Parathyroid adenoma (tissue), 2 donors: Measurements from ENCODE around the gene MPHOSPH9.

ENCODE experiments used
- H2AFZ ChIP-seq: fragments of 300-600 bp; sonication (generic); one replicate; pipeline ENCODE4 v1.7.0; 2017; ENCODE audit warnings: antibody characterized with exemption, mild to moderate bottlenecking
- H3K27ac ChIP-seq: fragments of 300-600 bp; sonication (generic); one replicate; pipeline ENCODE4 v1.7.0; 2017
- H3K27me3 ChIP-seq: fragments of 300-600 bp; sonication (generic); one replicate; pipeline ENCODE4 v1.7.0; 2017; ENCODE audit warnings: low read length; ENCODE audit not compliant: control insufficient read depth, insufficient read depth
- H3K36me3 ChIP-seq: fragments of 300-600 bp; sonication (generic); one replicate; pipeline ENCODE4 v1.7.0; 2017; ENCODE audit warnings: low read length; ENCODE audit not compliant: control insufficient read depth, insufficient read depth
- H3K4me1 ChIP-seq: fragments of 300-600 bp; sonication (generic); one replicate; pipeline ENCODE4 v1.7.0; 2017; ENCODE audit warnings: control low read depth
- H3K4me2 ChIP-seq: fragments of 300-600 bp; sonication (generic); one replicate; pipeline ENCODE4 v1.7.0; 2017; ENCODE audit warnings: low read length
- H3K4me3 ChIP-seq: fragments of 300-600 bp; sonication (generic); one replicate; pipeline ENCODE4 v1.7.0; 2017; ENCODE audit warnings: low read depth, low read length
- H3K79me2 ChIP-seq: fragments of 300-600 bp; sonication (generic); one replicate; pipeline ENCODE4 v1.7.0; 2017; ENCODE audit warnings: control low read depth
- H3K9ac ChIP-seq: fragments of 300-600 bp; sonication (generic); one replicate; pipeline ENCODE4 v1.7.0; 2017; ENCODE audit warnings: mild to moderate bottlenecking
- H3K9me3 ChIP-seq: fragments of 300-600 bp; sonication (generic); one replicate; pipeline ENCODE4 v1.7.0; 2017; ENCODE audit warnings: low read length; ENCODE audit not compliant: control insufficient read depth
- CTCF ChIP-seq: fragments of 300-600 bp; sonication (generic); IDR thresholded peaks from one replicate; pipeline ENCODE4 v1.7.0; 2017; ENCODE audit warnings: antibody characterized with exemption, mild to moderate bottlenecking
- donor health status: primary hyperparathyroidism.

MPHOSPH9 gene

GRCh38 chr12:123139926-123140675 is 92.8 kb downstream of the MPHOSPH9 start:
- Histone ChIP-seq H3K79me2 (peaks cover 28% of the 10 kb centered on the region), H3K4me1 (peaks cover 33% of the 10 kb centered on the region), H3K4me3 (no peak overlapping the region), H3K36me3 (no peaks in the 10 kb centered on the region), H3K4me2 (peak overlapping the region; percentile 44), H3K27ac (peak overlapping the region; percentile 47), H3K9me3 (no peaks in the 10 kb centered on the region), H3K9ac (no peak overlapping the region), H2AFZ (peak overlapping the region; percentile 75), H3K27me3 (no peaks in the 10 kb centered on the region)
- TF ChIP-seq CTCF: no peak

- no peak overlapping the region for H3K9ac ChIP-seq
- no peaks in the 10 kb centered on the region for H3K36me3 ChIP-seq
- no peak overlapping the region for H3K4me3 ChIP-seq
- H3K9me3 ChIP-seq: no peaks in the 10 kb centered on the region
- H3K4me1 ChIP-seq: peaks cover 15% of the 10 kb centered on the region
- no peak overlapping the region for H3K4me2 ChIP-seq
- H2AFZ ChIP-seq: no peak overlapping the region
- TF ChIP-seq CTCF: no peak
- H3K27me3 ChIP-seq: no peaks in the 10 kb centered on the region
- H3K27ac ChIP-seq: no peak overlapping the region
- H3K79me2 ChIP-seq: peaks cover 40% of the 10 kb centered on the region
These were observed 97.3 kb downstream of the MPHOSPH9 start for GRCh38 chr12:123135688-123136087.

GRCh38 chr12:123134826-123135225 is 98.1 kb downstream of the MPHOSPH9 start:
- no peaks in the 10 kb centered on the region for H3K27me3 ChIP-seq
- H3K27ac ChIP-seq: no peak overlapping the region
- H3K4me1 ChIP-seq: peaks cover 8% of the 10 kb centered on the region
- no peaks in the 10 kb centered on the region for H3K36me3 ChIP-seq
- H3K79me2 ChIP-seq: peaks cover 38% of the 10 kb centered on the region
- no peak overlapping the region for H2AFZ ChIP-seq
- TF ChIP-seq CTCF: no peak
- H3K9me3 ChIP-seq: no peaks in the 10 kb centered on the region
- H3K4me3 ChIP-seq: no peak overlapping the region
- H3K9ac ChIP-seq: no peak overlapping the region
- no peak overlapping the region for H3K4me2 ChIP-seq

- Histone ChIP-seq H3K27ac (no peak overlapping the region), H3K9ac (no peak overlapping the region), H3K4me2 (no peak overlapping the region), H3K4me3 (no peak overlapping the region), H3K79me2 (peaks cover 35% of the 10 kb centered on the region), H3K36me3 (no peaks in the 10 kb centered on the region), H3K4me1 (peaks cover 7% of the 10 kb centered on the region), H3K27me3 (no peaks in the 10 kb centered on the region), H3K9me3 (no peaks in the 10 kb centered on the region), H2AFZ (no peak overlapping the region)
- no peak for TF ChIP-seq CTCF
These were observed 98.7 kb downstream of the MPHOSPH9 start for GRCh38 chr12:123134271-123134671.

GRCh38 chr12:123133701-123134100 is 99.2 kb downstream of the MPHOSPH9 start:
- H3K79me2 ChIP-seq: peaks cover 38% of the 10 kb centered on the region
- TF ChIP-seq CTCF: no peak
- H3K9ac ChIP-seq: no peak overlapping the region
- H3K4me2 ChIP-seq: no peak overlapping the region
- H3K4me1 ChIP-seq: peaks cover 7% of the 10 kb centered on the region
- no peak overlapping the region for H3K27ac ChIP-seq
- no peak overlapping the region for H2AFZ ChIP-seq
- no peak overlapping the region for H3K4me3 ChIP-seq
- no peaks in the 10 kb centered on the region for H3K27me3 ChIP-seq
- no peaks in the 10 kb centered on the region for H3K9me3 ChIP-seq
- no peaks in the 10 kb centered on the region for H3K36me3 ChIP-seq
